Activated CD4-positive, alpha-beta T cell treated with anti-CD3 and anti-CD28 coated beads, Interleukin-2, Interleukin-6, amounts not matched to agents 100 ng/mL and 50 ng/mL, durations not matched to agents 16 hours and 8 hours (primary cell): ENCODE measurements around the gene RASSF3.
A peak's percentile ranks its signal among the peaks of the same experiment; 100 is the strongest.
"Not testable (repeated sequence)": the region's sequence is repeated elsewhere in the genome, so short reads cannot be mapped to it uniquely, and the experiment has no call there.

Source experiments
- DNase-seq: peaks from one replicate; pipeline ENCODE4 v3.0.0-alpha.2; 2020

The RASSF3 gene

GRCh38 chr12:64634508-64635092 is 24.3 kb downstream of the RASSF3 start:
- no peak for DNase-seq

GRCh38 chr12:64635356-64635998 is 25.2 kb downstream of the RASSF3 start:
- no peak for DNase-seq

- DNase-seq, result no peak
These were observed 26.6 kb downstream of the RASSF3 start for GRCh38 chr12:64636856-64637255.

GRCh38 chr12:64639466-64639865 is 29.2 kb downstream of the RASSF3 start:
- no peak for DNase-seq

GRCh38 chr12:64646318-64646717 is 36.0 kb downstream of the RASSF3 start:
- no peak for DNase-seq

GRCh38 chr12:64649487-64649886 is 39.2 kb downstream of the RASSF3 start:
- DNase-seq, result no peak

- DNase-seq, result no peak
These were observed 40.5 kb downstream of the RASSF3 start for GRCh38 chr12:64650762-64651161.

- no peak for DNase-seq
These were observed 42.1 kb downstream of the RASSF3 start for GRCh38 chr12:64652346-64652745.

- DNase-seq, result no peak
These were observed 42.8 kb downstream of the RASSF3 start for GRCh38 chr12:64653123-64653522.

- not testable (repeated sequence) for DNase-seq
These were observed 43.6 kb downstream of the RASSF3 start for GRCh38 chr12:64653907-64654306.

GRCh38 chr12:64655141-64655540 is 44.8 kb downstream of the RASSF3 start:
- no peak for DNase-seq

GRCh38 chr12:64656429-64656828 is 46.1 kb downstream of the RASSF3 start:
- DNase-seq, result no peak

GRCh38 chr12:64658892-64659481 is 48.7 kb downstream of the RASSF3 start:
- no peak for DNase-seq

- DNase-seq, result peak; percentile 74
These were observed 50.1 kb downstream of the RASSF3 start for GRCh38 chr12:64660237-64661018.

- DNase-seq, result no peak
These were observed 52.7 kb downstream of the RASSF3 start for GRCh38 chr12:64663015-64663414.

- peak; percentile 62 for DNase-seq
These were observed 55.2 kb downstream of the RASSF3 start for GRCh38 chr12:64665514-64665913.

- DNase-seq, result no peak
These were observed 56.0 kb downstream of the RASSF3 start for GRCh38 chr12:64666054-64666914.

- DNase-seq, result no peak
These were observed 57.5 kb downstream of the RASSF3 start for GRCh38 chr12:64667793-64668192.

- peak; percentile 83 for DNase-seq
These were observed 59.1 kb downstream of the RASSF3 start for GRCh38 chr12:64669270-64669842.

GRCh38 chr12:64670019-64670418 is 59.7 kb downstream of the RASSF3 start:
- no peak for DNase-seq

- DNase-seq, result peak; percentile 72
These were observed 60.8 kb downstream of the RASSF3 start for GRCh38 chr12:64670919-64671639.

GRCh38 chr12:64671681-64672080 is 61.4 kb downstream of the RASSF3 start:
- DNase-seq, result no peak
